Suprapubic skin (tissue), 4 donors: ENCODE results near the gene CYB561D2. TPM values are rescaled to one million over a fixed set of nuclear protein-coding genes. Genes with fewer than 3 reads are reported as not detected.
A peak's percentile ranks its signal among the peaks of the same experiment; 100 is the strongest.
"Not testable (repeated sequence)": the region's sequence is repeated elsewhere in the genome, so short reads cannot be mapped to it uniquely, and the experiment has no call there.

Experiments used
- DNase-seq, 2 donors: peaks; one replicate each; pipeline ENCODE4 v3.0.0-alpha.2; 2019; ENCODE audit warnings: low spot score in 2 of 2
- H3K27ac ChIP-seq: fragments of 200-600 bp; sonication (generic); one replicate; pipeline ENCODE4 v1.5.1; 2019
- H3K27me3 ChIP-seq: fragments of 200-600 bp; sonication (generic); one replicate; pipeline ENCODE4 v1.5.1; 2019
- H3K36me3 ChIP-seq: fragments of 200-600 bp; sonication (generic); one replicate; pipeline ENCODE4 v1.5.1; 2019
- H3K4me1 ChIP-seq: fragments of 200-600 bp; sonication (generic); one replicate; pipeline ENCODE4 v1.5.1; 2019
- H3K4me3 ChIP-seq: fragments of 200-600 bp; sonication (generic); one replicate; pipeline ENCODE4 v1.5.1; 2019; ENCODE audit warnings: mild to moderate bottlenecking
- H3K9me3 ChIP-seq: fragments of 200-600 bp; sonication (generic); one replicate; pipeline ENCODE4 v1.5.1; 2019
- CTCF ChIP-seq, 2 donors: fragments of 200-600 bp in 1 of 2; fragments of 450-650 bp in 1 of 2; sonication (generic) in 1 of 2; IDR thresholded peaks; one replicate each; pipeline ENCODE4 v1.5.1; 2016 to 2019; ENCODE audit warnings: antibody characterized with exemption in 2 of 2, mild to moderate bottlenecking in 1 of 2, moderate library complexity in 1 of 2
- EP300 ChIP-seq: sonication (generic); formaldehyde crosslinking; IDR thresholded peaks from one replicate; pipeline ENCODE4 v1.6.1; 2017; ENCODE audit warnings: antibody characterized with exemption
- POLR2A ChIP-seq, 2 donors: fragments of 450-650 bp; IDR thresholded peaks; one replicate each; pipeline ENCODE4 v1.6.1; 2017; ENCODE audit warnings: antibody characterized with exemption in 2 of 2, mild to moderate bottlenecking in 2 of 2, moderate library complexity in 2 of 2
- POLR2AphosphoS5 ChIP-seq, 3 donors: sonication (generic); formaldehyde crosslinking; IDR thresholded peaks; one replicate each; pipeline ENCODE4 v1.6.1; 2017; ENCODE audit warnings: antibody characterized with exemption in 3 of 3
- WGBS: methylation state at CpG from one replicate; pipeline ENCODE4 v1.1.5; 2018; 5-methylcytosine and 5-hydroxymethylcytosine counted together
- total RNA-seq, 4 donors: library from RNA; depleted of rRNA; stranded (reverse); fragments of >200 nt; gene quantifications; one replicate each; pipeline ENCODE4 v1.1.0, GENCODE V29; 2016

The CYB561D2 gene, protein sequence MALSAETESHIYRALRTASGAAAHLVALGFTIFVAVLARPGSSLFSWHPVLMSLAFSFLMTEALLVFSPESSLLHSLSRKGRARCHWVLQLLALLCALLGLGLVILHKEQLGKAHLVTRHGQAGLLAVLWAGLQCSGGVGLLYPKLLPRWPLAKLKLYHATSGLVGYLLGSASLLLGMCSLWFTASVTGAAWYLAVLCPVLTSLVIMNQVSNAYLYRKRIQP
- total RNA-seq: 10 to 100 TPM; 12.8 to 29.8 (median 17.9) TPM

DNA sequence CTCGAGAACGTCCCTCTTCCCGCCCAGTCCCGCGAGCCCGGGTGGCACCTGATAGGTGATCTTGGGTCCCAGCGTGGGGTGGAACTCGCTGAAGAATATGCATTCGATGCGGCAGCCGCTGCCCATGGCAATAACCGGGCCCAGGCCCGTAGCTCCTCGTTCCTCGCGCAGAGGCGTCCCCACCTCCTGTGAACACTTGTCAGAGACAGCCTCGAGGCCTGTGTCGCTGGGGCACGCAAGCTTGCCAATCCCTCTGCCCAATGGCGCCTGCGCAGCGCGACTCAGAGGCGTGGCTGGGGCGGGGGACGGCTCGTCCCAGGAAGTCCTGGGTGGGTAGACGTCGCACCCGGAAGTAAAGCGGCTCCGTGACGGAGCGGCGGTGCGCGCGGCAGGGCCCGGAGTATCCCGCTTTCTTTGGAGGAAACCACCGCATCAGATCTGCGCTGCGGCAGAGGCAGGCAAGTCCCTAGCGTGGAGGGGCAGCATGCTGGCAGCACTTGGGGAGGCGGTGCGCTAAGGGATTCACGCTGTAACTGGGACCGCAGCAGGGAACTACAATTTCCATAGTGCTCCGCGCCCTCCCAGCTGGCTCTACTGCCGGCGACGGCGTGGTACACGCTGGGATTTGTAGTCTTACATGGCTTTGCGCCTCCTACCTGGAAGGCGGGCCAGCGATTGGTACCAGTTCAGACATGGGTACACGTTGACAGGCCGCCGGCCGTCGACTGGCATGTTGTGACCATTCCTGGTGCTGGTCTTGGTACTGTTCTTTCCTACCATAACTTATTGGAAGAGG is at the start of gene CYB561D2, which contains the start of gene NPRL2:
CYB561D2 (plus strand) TSS at position 336 of the 796 bp plus-strand sequence. CDS start 572 bp downstream, outside the sequence.
NPRL2 (minus strand) TSS at position 249 of the 796 bp plus-strand sequence; CDS start at position 126, 123 bp downstream.
- H3K27ac ChIP-seq: peak within 1 kb of the TSS; percentile 97
- no peaks in the 10 kb centered on the region for H3K27me3 ChIP-seq
- H3K4me3 ChIP-seq: peak within 1 kb of the TSS; percentile 87
- TF ChIP-seq POLR2A (IDR thresholded peaks at IDR 0.05) (peak in 1 of 2 donors; percentile 37), EP300 (no peak), POLR2AphosphoS5 (IDR thresholded peaks at IDR 0.05) (peak in 2 of 3 donors; percentile 6 to 68), CTCF (IDR thresholded peaks at IDR 0.05) (no peak)
- H3K9me3 ChIP-seq: no peaks in the 10 kb centered on the region
- peaks cover 44% of the 10 kb centered on the region for H3K36me3 ChIP-seq
- DNase-seq: peak; percentile 98
- peaks cover 57% of the 10 kb centered on the region for H3K4me1 ChIP-seq
- WGBS: 1% methylated on average over 37 of the region's 64 CpGs

DNA sequence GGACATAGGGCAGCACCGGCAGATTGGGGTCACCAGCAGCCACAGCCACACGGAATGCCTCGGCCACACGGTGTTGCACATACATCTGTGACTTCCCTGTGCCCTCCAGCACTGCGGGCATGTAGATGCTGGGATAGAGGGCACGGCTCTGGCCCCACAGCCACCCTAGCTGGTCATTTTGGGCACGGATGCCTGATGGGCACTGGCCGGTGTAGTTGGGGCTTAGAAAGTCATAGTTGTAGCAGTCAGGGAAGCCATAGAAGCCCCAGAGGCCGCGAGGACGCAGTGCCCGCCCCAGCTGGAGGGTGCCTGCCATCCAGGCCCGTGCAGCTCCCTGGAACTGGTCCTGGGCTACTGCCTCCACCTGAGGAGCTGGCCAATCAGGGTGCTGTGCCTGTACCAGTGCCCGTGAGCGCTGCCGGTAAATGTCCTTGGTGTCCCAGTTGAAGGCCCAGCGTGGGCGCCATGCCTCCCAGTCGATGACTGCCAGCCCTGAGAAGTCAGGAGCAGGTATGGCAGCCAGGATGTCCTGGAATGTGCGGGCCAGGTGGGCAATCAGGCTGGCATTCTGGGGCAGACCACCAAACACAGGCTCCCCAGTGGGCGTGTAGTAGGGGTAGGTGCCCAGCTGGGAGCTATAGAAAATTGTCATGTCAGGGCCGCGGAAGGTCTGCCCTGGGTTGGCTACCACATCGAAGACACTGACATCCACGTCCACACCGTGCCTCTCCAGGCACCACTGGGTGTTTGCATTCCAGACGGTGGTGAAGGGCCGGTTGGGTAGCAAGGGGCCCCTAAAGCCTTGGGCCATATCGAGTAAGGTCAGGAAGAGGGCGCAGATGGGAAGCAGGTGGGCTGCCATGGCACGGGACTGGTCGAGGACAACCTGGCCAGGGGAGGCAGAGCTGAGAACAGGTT is 48.3 kb upstream of the CYB561D2 start:
- DNase-seq: peak in 1 of 2 donors; percentile 71

GRCh38 chr3:50303013-50303815 is 47.4 kb upstream of the CYB561D2 start, which contains the start of gene HYAL1:
TSS of gene HYAL1 (minus strand) at chr3:50303574. CDS start at chr3:50302956, 618 bp downstream.
- Histone ChIP-seq H3K27me3 (no peaks in the 10 kb centered on the region), H3K9me3 (no peaks in the 10 kb centered on the region), H3K36me3 (no peaks in the 10 kb centered on the region), H3K4me3 (no peak within 1 kb of the TSS), H3K27ac (peak within 1 kb of the TSS; percentile 7), H3K4me1 (peaks cover 41% of the 10 kb centered on the region)
- 53% methylated on average over 6 of the region's 14 CpGs for whole genome bisulfite sequencing
- TF ChIP-seq POLR2AphosphoS5 (IDR thresholded peaks at IDR 0.05) (no peak), EP300 (no peak), CTCF (IDR thresholded peaks at IDR 0.05) (no peak), POLR2A (IDR thresholded peaks at IDR 0.05) (no peak)
- DNase-seq: peak in 1 of 2 donors; percentile 87

More for the DNA sequence above, 48.3 kb upstream of the CYB561D2 start:
- TF ChIP-seq CTCF (IDR thresholded peaks at IDR 0.05) (no peak), EP300 (no peak), POLR2AphosphoS5 (IDR thresholded peaks at IDR 0.05) (no peak), POLR2A (IDR thresholded peaks at IDR 0.05) (no peak)
- H3K36me3 ChIP-seq: no peaks in the 10 kb centered on the region
- H3K9me3 ChIP-seq: no peaks in the 10 kb centered on the region
- peaks cover 47% of the 10 kb centered on the region for H3K4me1 ChIP-seq
- no peak overlapping the region for H3K4me3 ChIP-seq
- no peaks in the 10 kb centered on the region for H3K27me3 ChIP-seq
- WGBS: 78% methylated on average over 23 of the region's 32 CpGs
- no peak overlapping the region for H3K27ac ChIP-seq

DNA sequence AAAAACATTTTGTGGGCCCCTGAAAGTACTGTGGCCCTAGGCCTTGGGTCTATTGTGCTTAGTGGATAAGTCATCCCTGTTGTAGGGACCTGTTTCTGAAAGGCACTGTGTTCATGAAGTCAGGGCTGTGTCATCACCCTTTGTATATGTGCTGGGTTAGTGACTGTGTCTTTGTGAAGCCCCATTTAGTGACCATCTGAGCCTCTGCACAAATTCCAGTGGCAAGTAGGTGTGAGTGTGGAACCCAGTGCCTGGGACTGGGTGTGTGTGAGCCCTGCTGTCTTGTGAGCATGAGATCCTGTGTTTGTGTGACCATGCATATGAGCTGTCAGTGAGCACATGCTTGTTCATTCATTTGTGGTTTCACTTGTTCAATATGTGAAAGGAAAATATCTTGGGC is 46.1 kb upstream of the CYB561D2 start:
- H3K36me3 ChIP-seq: no peaks in the 10 kb centered on the region
- H3K4me3 ChIP-seq: no peak overlapping the region
- no peaks in the 10 kb centered on the region for H3K27me3 ChIP-seq
- no peak overlapping the region for H3K27ac ChIP-seq
- H3K4me1 ChIP-seq: peaks cover 32% of the 10 kb centered on the region
- H3K9me3 ChIP-seq: no peaks in the 10 kb centered on the region
- no peak for DNase-seq
- TF ChIP-seq CTCF (IDR thresholded peaks at IDR 0.05) (no peak), POLR2AphosphoS5 (IDR thresholded peaks at IDR 0.05) (no peak), EP300 (no peak), POLR2A (IDR thresholded peaks at IDR 0.05) (no peak)

GRCh38 chr3:50312041-50312440 is 38.6 kb upstream of the CYB561D2 start:
- Histone ChIP-seq H3K4me1 (peaks cover 47% of the 10 kb centered on the region), H3K27ac (peak overlapping the region; percentile 41), H3K4me3 (peak overlapping the region; percentile 48)
- not testable (repeated sequence) for DNase-seq, H3K27me3 ChIP-seq, H3K9me3 ChIP-seq, H3K36me3 ChIP-seq
- WGBS: no CpG with 5 or more reads among the region's 32 CpGs
